ENCODE data around the gene SLC7A6.

Gene SLC7A6

DNA sequence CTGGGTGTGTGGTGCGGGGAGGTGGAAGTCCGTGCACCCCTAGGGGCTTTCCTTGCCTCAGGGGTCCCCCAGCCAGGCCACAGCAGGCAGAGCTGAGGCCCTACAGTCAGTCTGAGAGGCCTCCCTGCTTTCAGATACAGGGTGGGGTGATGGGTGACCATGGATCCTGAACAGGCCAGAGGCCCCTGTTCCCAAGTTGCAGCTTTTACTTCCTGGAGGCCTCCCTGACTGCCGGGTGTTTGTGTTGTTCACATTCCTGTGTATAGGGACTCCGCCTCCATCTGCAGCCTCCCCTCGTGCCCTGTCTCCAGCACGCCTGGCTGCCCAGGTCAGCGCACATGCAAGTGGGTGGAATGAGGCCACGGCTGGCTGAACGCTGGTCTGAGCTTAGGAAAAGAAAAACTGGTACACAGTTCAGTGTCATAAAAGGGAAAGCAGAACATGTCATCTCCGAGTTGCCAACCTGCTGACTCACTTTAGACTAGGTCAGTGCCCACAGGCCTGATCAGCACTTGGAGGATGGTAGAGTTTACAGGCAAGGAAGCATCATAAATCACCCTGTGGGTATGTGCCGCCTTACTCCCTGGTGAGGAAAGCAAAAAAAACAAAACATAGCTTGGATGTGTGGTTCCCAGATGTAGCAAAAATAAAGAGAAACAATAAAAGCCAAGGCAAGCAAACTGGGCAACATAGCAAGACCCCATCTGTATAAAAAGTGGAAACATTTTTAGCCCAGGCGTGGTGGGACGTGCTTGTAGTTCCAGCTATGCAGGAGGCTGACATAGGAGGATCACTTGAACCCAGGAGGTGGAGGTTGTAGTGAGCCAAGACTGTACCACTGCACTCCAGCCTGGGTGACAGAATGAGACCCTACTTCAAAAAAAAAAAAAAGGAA, 6.2 kb upstream of the SLC7A6 start:
- DNase-seq: no peak

DNA sequence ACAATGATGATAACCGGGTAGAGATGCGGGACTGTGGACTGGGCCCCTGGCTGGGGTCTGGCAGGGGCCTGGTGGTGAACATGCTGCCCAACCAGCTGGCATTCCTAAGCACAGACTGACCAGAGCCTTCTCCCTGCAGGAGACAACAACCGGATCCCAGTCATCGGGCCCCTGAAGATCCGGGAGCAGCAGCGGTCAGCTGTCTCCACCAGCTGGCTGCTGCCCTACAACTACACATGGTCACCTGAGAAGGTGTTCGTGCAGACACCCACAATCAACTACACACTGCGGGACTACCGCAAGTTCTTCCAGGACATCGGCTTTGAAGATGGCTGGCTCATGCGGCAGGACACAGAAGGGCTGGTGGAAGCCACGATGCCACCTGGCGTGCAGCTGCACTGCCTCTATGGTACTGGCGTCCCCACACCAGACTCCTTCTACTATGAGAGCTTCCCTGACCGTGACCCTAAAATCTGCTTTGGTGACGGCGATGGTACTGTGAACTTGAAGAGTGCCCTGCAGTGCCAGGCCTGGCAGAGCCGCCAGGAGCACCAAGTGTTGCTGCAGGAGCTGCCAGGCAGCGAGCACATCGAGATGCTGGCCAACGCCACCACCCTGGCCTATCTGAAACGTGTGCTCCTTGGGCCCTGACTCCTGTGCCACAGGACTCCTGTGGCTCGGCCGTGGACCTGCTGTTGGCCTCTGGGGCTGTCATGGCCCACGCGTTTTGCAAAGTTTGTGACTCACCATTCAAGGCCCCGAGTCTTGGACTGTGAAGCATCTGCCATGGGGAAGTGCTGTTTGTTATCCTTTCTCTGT, 5.1 kb upstream of the SLC7A6 start:
- no peak for DNase-seq

DNA sequence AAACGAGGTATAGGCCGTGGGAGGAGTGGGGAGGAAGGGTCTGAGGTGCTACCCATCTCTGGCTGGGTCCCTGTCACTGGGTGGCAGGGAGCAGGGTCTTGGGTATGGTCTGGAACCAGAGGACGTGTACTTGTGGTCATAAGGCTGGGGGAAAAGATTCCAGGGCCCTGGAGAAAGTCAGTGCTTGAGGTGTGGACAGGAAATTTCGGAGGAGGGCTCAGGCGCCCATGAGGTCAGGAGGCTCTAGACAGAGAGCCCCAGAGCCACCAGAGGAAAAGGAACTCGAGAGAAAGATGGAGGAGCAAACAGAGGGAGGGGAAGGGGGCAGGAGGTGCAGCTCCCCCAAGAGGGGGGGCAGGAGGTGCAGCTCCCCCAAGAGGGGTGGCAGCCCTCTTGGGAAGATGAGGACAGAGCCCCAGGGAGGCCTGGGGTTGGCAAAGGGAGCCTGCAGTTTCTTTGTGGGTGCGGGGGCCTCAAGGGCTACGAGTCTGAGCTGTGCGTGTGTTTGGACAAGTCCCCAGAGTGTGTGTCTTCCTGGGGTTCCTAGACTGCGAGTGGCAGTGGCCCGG, 683 bp upstream of the SLC7A6 start:
- DNase-seq: no peak

DNA sequence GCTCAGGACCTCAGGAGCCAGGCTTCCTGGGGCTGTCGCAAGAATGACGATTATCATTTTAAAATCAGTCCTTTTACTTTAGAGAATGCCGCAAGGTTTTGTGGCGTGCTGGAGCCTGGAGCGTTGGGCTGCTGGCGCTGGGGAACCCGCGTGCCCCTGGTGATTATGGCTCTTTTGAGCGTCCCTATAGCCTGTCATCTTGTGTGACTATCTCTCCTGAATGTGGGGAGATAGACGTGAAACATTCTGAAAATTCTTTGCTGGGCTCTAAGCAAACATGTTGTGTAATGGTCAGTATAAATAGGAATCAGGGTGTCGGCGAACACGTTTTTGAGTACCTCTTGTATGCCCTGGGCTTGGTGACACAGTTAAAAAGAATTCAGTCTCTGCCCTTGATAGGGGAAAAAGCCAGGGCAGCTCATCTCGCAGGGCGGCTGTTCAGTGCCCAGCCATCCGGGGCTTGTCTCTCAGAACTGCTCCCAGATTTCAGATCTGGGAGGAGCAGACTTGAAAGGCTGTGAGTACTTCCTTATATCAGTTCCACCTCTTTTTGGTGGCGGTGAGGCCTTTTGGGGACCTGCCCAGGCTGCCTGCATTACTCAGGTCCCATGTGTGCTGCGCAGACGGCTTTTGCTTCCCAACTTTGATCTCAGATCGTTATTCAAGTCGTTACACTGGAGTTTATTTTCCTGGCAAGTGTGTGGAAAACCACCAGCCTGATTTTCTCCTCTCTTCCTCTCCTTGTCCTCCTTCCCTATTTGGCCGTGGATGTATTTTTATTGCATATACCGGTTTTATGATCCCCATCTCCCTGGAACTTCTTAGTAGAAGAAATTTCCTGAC, 973 bp downstream of the SLC7A6 start:
- DNase-seq: peak in 1 of 2 experiments; percentile 36

DNA sequence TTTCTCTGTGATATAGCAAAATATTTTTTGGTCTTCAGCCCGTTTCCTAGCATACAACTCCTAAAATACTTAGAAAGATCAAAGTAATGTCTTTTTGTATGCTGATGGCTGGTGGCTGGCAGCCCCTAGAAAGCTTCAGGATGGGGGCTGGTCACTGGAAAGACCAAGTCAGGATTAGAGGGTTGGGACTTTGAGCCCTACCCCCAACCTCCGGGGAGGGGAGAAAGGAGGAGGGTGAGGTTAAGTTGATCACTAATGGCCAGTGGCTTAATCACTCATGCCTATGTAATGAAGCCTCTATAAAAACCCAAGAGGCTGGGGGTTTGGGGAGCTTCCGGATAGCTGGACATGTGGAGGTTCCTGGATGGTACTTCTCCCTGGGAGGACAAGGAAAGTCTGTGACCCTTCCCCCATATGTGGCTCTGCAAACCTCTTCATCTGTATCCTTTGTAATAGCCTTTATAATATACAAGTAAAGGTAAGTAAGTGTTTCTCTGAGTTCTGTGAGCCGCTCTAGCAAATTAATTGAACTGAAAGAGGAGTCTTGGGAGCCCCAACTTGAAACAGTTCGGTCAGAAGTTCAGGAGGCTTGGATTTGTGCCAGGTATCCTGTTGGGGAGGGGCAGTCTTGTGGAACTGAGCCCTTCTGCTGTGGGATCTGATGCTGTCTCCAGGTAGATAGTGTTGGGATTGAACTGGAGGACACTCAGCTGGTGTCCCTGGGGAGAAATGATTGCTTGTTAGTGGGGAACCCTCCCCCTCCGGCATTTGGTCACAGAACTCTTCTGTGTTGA, 3.5 kb downstream of the SLC7A6 start:
- DNase-seq: peak; percentile 87 to 89

DNA sequence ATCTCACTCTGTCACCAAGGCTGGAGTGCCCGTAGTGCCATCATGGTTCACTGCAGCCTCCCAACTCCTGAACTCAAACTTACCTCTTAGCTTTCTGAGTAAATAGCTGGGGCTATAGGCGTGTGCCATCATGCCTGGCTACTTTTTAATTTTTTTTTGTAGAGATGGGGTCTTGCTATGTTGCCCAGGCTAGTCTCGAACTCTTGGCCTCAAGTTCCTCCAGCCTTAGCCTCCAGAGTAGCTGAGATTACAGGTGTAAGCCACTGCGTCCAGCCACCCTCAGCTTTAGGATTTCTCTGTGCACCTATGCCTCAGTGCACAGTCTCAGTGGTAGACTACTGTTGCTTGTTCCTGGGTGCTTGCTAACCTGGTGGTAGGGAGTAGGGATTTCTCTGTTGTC, 5.5 kb downstream of the SLC7A6 start:
- no peak for DNase-seq

DNA sequence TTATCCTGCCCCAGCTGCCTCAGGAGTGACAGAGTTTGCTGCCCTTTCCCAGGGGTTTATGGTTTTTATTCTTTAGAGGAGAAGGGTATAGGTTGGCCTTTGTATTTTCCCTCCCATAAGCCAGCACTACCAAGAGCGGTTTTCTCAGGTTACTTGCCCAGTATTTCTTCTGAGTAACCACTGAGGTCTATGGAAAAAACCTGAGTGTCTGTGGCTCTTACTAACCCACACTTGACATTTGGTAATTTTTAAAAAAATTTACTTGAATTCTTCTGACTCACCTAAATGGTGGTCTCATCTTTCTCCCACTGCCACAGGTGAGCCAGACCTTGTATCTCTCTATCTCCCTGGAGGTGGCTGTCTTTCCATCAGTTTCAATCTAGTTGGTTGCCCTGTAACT, 6.0 kb downstream of the SLC7A6 start:
- DNase-seq: no peak

DNA sequence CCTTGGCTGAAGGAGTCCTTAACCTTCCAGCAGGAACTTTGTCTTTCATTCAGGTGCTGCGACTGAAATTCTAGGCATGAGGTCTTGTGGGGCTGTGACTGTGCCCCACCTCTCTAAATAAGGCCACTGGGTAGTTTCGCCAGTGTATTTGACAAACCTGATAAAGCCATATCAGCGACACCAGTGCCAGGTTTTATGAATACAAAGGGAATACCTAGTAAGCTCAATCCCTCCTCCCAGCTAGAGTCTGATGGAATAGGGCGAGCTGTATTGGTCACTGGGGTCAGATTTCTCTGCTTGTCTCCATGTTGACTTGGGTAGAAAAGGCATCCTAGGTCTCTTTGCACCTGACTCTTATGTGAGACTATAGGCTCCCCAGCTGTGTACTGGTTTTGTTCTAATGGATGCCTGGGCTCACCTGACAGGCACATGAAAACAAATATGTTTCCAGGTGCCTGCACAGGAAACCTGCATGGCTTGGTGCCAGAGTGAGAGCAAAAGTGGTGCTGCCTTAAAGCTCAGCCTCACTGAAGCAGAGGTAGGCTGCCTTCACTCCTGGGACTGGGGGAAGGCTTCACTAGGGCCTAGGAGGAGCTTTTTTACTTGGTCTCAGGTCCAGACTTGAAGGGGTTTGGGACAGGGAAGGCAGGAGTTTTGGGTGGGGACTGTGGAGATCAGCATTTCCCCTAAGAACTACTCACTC, 8.3 kb downstream of the SLC7A6 start:
- DNase-seq: no peak

DNA sequence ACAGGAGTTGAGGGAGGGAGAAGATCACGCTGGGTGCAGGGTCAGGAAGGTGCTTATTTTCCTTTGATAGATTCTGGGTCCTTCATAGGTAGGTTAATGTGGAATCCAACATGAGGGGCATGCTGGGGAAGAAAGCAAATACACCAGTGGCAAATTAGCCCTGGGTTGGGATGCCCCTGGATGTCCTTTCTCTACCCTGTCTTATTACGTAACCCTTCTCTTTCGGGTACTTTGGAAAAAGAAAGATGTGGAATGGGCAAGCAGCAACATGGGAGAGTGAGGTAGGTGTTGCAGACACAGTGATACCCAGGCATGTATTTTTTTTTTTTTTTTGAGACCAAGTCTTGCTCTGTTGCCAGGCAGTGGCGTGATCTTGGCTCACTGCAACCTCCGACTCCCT, 9.1 kb downstream of the SLC7A6 start:
- no peak for DNase-seq

DNA sequence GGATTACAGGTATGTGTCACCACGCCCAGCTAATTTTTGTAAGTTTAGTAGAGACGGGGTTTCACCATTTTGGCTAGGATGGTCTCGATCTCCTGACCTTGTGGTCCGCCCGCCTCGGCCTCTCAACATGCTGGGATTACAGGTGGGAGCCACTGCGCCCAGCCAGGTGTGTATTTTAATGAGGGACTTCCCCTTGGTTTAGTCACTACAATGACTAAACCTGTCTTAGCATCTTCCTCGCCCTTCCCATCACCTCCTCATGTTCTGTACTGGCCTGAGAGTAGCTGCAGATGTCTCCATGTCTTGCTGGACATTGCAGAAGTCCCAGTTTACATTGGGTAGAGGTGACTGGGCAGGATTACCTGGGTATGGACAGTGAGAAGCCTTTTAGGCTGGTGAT, 9.6 kb downstream of the SLC7A6 start:
- DNase-seq: no peak

DNA sequence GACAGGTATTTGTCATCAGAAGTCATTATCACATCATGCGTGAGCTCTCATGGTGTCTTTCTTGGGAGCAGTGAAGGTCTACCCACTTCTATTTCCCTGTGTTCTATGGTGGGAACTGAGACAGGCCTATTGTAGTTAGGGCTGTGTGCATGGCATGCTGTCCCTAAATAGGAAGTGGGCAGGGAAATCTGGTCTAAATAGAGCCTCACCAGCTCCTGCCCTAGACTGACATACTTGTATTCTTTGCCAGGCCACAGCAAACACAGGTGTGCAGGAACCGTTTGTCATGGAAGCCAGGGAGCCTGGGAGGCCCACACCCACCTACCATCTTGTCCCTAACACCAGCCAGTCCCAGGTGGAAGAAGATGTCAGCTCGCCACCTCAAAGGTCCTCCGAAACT, 10.1 kb downstream of the SLC7A6 start:
- no peak for DNase-seq

DNA sequence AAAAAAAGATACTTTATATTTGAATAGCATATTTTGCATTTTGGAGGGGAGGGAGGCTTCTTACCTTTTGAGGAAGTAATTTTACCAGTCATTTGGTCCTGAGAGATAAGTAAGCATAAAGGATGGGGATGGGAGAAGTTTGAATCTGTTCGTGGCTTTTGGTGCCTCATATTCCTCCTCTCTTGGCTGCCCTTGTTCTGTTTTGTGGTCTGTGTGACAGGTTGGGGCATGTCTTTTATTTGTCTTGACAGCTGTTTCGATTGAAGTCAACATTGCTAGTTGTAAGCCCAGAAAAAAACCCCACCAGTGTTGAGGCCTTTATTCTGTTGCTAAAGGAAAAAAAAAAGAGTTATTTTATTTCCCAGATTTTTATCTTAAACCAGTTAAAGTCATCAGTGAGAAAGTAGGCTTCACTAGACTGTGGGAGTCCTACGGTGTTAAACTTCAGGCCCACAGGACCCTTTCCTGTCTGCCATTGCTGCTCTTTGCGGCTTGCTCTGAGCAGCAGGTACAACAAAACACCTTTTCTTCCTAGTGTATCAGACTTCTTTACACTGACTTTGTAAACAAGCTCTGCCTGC, 11.4 kb downstream of the SLC7A6 start:
- peak in 1 of 2 experiments; percentile 31 for DNase-seq

DNA sequence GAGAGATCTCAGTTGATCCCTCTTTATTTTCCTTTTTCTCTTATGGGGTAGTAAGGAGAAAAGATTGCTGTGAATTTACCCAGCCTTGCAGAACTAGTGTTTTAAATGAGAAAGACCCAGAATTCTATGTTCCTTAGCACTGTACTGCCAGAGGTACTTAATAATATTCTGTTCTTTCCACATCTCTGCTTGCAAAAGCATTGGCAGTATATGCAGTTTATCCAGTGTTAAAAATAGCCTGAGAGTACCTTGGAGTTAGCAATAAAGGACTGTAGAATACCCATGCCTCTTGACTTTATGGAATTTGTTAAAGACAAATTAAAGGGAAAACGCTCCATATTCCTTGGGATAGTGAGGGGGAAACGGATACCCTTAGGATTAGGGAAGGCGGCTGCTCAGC, 11.9 kb downstream of the SLC7A6 start:
- no peak for DNase-seq

DNA sequence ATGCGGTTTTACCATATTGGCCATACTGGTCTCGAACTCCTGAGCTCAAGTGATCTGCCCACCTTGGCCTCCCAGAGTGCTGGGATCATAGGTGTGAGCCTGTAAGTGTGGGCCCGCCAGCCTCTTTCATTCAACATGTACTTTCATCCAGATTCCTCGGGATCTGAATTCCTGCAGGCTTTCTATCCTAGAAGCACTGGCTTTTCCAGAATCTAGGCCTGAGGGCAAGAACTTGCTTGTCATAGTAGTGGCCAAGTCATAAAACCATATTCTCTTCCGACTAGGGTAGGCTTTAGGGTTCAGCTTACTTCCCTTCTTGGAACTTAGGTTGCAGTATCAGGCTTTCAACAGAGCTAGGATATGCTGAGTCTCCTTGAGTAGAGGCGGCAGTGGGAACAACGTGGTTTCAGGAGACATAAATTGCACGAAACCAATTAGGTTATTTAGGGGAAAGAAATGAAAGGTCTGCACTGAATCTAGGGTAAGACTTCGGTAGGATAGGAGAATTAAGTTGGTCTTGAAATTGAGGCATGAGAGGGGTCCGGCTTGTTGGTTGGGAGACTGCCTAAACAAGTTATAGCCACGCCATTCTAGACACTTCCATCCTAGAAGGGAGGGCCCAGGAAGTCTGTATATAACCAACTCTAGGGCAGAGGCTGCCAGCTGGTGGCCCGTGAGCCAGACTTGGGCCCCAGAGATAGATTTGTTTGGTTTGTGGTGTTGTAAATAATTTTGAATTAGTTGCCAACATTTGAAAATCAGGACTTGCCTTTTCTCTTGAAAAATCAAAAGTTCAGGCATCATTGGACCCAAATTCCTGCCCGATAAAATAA, 15.6 kb downstream of the SLC7A6 start:
- no peak for DNase-seq

DNA sequence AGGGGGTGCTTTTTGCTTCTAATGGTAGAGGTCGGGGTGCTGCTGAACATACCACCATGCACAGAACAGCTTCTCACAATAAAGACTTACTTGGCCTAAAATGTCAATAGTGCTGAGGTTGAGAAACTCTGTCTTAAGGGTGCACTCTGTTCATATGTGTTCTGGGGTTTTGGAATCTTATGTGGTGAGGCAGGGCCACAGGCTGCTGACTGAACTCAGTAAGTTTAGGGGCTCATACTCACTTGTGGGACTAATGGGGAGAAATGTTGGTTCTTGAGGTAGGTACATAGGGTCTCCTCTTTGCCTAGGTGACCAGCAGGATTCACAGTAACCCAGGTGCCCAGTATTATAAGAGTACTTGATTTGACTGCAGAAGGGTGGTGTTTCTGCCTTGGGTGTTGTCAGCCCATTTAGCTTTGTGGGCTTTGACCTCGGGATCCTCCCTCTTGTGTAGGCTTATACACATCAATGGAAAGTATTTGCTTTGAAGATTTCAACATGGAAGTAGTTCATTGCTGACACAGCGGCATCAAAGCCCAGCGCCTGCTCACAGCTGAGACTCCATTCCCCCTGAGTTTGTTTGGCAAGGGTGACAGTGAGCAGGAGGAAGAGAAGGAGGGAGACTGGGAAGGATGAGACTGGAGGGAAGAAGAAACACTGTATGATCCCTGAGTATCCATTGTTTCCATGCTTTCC, 17.2 kb downstream of the SLC7A6 start:
- DNase-seq: no peak

DNA sequence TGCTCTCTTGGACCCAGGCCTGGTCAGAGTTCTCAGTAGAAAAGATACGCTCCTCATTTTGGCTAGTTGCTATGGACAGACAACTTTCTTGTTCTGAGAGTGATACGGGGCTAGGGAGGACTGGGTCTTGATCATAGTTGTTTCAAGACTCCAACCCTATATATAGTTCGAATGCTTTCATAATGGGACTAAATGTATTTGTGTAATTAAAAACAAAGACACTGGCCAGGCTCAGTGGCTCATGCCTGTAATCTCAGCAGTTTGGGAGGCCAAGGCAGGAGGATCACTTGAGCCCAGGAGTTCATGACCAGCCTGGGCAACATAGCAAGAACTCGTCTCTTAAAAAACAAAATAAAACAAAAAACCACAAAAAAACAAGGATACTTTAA, 17.7 kb downstream of the SLC7A6 start:
- no peak for DNase-seq

DNA sequence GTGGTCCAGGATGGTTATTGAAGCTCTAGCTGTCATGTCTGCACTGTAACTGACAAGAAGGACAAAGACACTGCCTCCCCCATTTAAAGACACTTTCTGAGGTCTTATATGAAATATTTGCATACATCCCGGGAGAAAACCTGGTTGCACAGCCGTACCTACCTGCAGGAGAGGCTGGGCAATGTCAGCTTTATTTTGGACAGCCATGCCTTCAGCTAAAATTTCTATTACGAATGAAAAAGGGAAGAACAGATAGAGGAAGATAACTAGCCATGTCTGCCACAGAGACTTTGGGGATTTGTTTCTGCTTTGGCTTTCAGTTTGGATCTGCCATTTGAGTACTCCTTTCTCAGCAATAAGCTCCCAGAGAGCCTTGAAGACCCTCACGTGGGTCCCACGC, 19.0 kb downstream of the SLC7A6 start:
- no peak for DNase-seq

DNA sequence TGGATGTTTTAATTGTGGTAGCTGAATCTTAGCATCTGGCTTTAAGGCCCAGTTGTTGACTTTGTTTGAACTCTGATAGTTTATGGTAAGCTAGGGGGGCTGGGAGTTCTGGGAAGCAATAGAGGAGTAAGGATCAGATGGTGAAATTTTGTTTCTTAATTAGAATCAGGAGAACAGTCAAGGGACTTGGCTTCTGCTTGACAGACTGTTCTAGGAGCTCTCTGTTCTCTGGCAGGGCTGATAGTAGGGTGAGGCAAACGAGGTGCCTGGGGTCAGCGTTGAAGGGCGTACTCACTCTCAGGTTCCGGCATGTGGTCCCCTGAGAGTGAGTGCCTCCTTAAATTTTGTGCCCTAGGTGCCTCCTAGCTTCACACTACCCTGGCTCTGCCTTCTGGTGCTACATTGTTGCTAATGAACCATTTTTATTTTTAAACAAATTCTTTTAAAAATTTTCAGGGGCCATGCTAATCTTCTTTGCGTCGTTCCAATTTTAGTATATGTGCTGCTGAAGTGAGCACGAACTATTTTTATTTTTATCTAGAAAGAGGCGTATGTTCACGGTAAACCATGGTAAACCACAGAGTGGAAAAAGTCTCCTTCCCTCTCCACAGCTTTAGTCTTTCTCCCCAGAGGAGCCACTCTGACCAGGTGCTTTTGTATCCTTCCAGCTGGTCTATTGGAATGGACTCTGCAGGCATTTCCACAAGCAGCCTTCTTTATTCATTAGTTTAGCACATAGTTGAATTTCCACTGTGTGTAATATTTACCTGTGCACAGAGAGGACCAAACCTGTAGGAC, 19.7 kb downstream of the SLC7A6 start:
- no peak for DNase-seq

DNA sequence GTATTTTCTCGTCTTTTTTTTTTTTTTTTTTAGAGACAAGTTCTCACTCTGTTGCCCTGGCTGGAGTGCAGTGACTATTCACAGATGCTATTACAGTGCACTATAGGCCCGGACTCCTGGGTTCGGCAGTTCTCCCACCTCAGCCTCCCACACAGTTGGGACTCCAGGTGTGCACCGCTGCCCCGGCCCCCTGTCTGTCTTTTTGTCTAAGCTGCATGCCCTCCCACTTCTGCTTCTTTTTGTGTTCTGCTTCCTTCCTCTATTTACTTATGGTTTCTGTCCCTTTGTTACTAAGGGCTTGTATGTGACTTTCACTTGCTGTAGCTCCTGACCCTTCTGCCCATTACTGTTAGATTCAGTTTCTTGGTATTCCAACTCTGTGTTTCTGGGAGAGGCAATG, 20.5 kb downstream of the SLC7A6 start:
- DNase-seq: no peak
